ENCODE measurements around the gene SAMHD1. TPM values are rescaled to one million over a fixed set of nuclear protein-coding genes. Genes with fewer than 3 reads are reported as not detected.
"Not testable (repeated sequence)": the region's sequence is repeated elsewhere in the genome, so short reads cannot be mapped to it uniquely, and the experiment has no call there.

Gene SAMHD1
- total and polyA plus RNA-seq, 10 donors = 52.3 to 238 (median 195) TPM

DNA sequence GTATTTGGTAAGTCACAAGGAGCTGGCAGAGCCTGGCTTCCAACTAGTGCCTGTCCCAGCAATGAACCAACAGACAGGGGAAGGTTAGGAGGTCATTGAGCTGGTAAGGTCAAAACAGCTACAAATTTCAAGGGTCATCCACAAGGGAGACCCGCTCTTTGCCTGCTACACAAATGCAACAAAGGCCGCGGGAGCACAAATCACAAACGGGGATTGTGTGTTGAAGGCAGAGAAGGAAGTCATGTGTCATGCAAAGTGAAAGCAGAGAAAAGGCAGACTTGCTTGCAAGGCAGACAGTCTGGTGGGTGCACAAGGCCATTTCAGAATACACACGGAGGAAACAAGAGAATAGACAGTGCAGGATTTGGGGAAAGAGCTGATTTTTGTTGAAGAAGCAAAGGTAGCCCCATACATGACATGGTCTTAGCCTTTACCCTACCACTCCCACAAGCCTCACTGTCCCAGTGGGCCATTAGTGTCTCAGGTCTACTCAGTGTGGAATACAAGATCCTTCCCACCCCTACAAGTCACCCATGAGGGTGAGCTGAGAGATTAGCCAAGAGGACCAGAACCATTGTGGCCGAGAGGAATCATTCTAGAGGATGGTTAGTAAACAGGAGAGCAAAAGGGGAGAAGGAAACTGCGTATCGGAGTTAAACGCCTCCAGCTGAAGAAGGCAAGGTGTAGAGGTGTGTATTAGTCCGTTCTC lies 18.1 kb upstream of the SAMHD1 start:
- Histone ChIP-seq H3K4me3 (no peak overlapping the region), H3K9me3 (no peaks in the 10 kb centered on the region), H3K27me3 (replicated peaks in 1 of 7) (no peaks in the 10 kb centered on the region), H3K36me3 (no peaks in the 10 kb centered on the region), H3K27ac (peak overlapping the region in 7 of 8 donors; percentile 21 to 74 (median 64)), H3K4me1 (peaks cover 0 to 44% (median 17%) of the 10 kb centered on the region in 6 donors)
- DNase-seq = no peak
- WGBS, 5 donors = 64 to 72% (median 66%) methylated on average over 10 of the region's 10 CpGs
- intact Hi-C loops (cut with DNase I; ENCODE audit: low total_unique reads) = no loop called here
- peak in 1 of 3 donors; percentile 21 for TF ChIP-seq POLR2AphosphoS5 (IDR thresholded peaks at IDR 0.05)
- TF ChIP-seq, protein P1, sequence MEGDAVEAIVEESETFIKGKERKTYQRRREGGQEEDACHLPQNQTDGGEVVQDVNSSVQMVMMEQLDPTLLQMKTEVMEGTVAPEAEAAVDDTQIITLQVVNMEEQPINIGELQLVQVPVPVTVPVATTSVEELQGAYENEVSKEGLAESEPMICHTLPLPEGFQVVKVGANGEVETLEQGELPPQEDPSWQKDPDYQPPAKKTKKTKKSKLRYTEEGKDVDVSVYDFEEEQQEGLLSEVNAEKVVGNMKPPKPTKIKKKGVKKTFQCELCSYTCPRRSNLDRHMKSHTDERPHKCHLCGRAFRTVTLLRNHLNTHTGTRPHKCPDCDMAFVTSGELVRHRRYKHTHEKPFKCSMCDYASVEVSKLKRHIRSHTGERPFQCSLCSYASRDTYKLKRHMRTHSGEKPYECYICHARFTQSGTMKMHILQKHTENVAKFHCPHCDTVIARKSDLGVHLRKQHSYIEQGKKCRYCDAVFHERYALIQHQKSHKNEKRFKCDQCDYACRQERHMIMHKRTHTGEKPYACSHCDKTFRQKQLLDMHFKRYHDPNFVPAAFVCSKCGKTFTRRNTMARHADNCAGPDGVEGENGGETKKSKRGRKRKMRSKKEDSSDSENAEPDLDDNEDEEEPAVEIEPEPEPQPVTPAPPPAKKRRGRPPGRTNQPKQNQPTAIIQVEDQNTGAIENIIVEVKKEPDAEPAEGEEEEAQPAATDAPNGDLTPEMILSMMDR (IDR thresholded peaks at IDR 0.05 in 8 of 11, conservative IDR thresholded peaks at IDR 0.05 in 3 of 11) = no peak

DNA sequence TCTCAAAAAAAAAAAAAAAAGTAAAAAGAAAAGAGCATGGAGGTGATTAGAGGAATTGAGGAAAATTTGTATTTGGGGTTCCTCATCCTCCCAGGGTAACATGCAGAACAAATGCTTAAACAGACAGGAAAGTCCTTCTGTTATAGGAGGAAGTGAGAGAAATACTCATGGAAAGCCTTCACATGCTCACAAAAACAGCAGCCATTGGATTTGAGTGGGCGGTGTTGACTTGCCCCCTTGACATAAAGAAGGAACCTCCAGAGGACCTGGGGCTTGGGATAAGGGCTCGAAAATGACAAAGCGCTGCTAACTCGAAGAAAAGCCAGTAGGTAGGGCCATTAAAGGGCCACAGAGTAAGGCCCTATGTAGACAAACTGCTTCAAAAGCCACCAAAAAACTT lies 17.5 kb upstream of the SAMHD1 start:
- H3K9me3 ChIP-seq = no peaks in the 10 kb centered on the region
- peak overlapping the region in 7 of 8 donors; percentile 21 to 74 (median 64) for H3K27ac ChIP-seq
- no peaks in the 10 kb centered on the region for H3K36me3 ChIP-seq
- intact Hi-C loops (cut with DNase I; ENCODE audit: low total_unique reads) = no loop called here
- DNase-seq = no peak
- 86 to 96% (median 90%) methylated on average over 4 of the region's 4 CpGs for WGBS, 5 donors
- peaks cover 0 to 38% (median 13%) of the 10 kb centered on the region in 6 donors for H3K4me1 ChIP-seq
- H3K27me3 ChIP-seq (replicated peaks in 1 of 7) = no peaks in the 10 kb centered on the region
- H3K4me3 ChIP-seq = no peak overlapping the region
- TF ChIP-seq, protein P1 (IDR thresholded peaks at IDR 0.05 in 8 of 11, conservative IDR thresholded peaks at IDR 0.05 in 3 of 11) = no peak
- no peak for TF ChIP-seq POLR2A (IDR thresholded peaks at IDR 0.05)
- TF ChIP-seq POLR2AphosphoS5 (IDR thresholded peaks at IDR 0.05) = no peak

DNA sequence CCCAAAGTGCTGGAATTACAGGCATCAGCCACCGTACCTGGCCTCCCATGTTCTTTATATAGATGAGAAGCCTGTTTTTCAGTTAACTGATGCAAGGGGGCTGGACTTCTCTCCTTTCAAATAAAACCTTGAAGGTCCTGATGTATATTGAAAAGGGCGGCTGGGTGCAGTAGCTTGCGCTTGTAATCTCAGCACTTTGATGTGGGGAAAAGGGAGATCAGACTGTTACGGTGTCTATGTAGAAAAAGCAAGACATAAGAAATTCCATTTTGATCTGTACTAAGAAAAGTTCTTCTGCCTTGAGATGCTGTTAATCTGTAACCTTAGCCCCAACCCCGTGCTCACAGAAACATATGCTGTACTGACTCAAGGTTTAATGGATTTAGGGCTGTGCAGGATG lies 16.1 kb upstream of the SAMHD1 start:
- TF ChIP-seq POLR2AphosphoS5 (IDR thresholded peaks at IDR 0.05) = no peak
- TF ChIP-seq POLR2A (IDR thresholded peaks at IDR 0.05) = no peak
- TF ChIP-seq, protein P1 (IDR thresholded peaks at IDR 0.05 in 8 of 11, conservative IDR thresholded peaks at IDR 0.05 in 3 of 11) = no peak
- H3K9me3 ChIP-seq = peaks cover 0 to 7% (median 4%) of the 10 kb centered on the region in 8 donors
- WGBS, 5 donors = 71 to 91% (median 80%) methylated on average over 5 of the region's 5 CpGs
- H3K4me1 ChIP-seq = peaks cover 0 to 33% (median 11%) of the 10 kb centered on the region in 6 donors
- H3K27ac ChIP-seq = peak overlapping the region in 2 of 8 donors; percentile 39 to 64
- H3K36me3 ChIP-seq = no peaks in the 10 kb centered on the region
- no peak for DNase-seq
- intact Hi-C loops (cut with DNase I; ENCODE audit: low total_unique reads) = no loop called here
- no peaks in the 10 kb centered on the region for H3K27me3 ChIP-seq (replicated peaks in 1 of 7)
- no peak overlapping the region for H3K4me3 ChIP-seq

DNA sequence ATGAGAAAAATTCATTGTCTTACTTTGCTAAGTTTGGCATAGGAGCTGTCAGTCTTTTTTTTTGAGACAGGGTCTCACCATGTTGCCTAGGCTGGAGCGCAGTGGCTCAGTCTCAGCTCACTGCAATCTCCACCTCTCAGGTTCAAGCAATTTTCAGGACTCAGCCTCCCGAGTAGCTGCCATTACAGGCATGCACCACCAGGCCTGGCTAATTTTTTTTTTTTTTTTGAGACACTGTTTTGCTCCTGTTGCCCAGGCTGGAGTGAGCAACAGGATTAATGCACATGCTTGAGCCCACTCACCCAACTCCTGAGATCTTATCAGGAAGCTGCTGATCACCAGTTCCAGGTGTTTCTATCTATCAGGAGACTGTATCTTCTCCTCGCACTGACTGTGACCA lies 15.5 kb upstream of the SAMHD1 start:
- H3K36me3 ChIP-seq; DNase-seq; H3K27ac ChIP-seq; intact Hi-C loops (cut with DNase I; ENCODE audit: low total_unique reads); H3K4me3 ChIP-seq; H3K27me3 ChIP-seq (replicated peaks in 1 of 7): not testable (repeated sequence)
- Histone ChIP-seq H3K9me3 (peaks cover 0 to 13% (median 10%) of the 10 kb centered on the region in 8 donors), H3K4me1 (peaks cover 0 to 33% (median 11%) of the 10 kb centered on the region in 6 donors)
- WGBS, 5 donors = 87 to 97% (median 92%) methylated on average over 3 of the region's 3 CpGs

DNA sequence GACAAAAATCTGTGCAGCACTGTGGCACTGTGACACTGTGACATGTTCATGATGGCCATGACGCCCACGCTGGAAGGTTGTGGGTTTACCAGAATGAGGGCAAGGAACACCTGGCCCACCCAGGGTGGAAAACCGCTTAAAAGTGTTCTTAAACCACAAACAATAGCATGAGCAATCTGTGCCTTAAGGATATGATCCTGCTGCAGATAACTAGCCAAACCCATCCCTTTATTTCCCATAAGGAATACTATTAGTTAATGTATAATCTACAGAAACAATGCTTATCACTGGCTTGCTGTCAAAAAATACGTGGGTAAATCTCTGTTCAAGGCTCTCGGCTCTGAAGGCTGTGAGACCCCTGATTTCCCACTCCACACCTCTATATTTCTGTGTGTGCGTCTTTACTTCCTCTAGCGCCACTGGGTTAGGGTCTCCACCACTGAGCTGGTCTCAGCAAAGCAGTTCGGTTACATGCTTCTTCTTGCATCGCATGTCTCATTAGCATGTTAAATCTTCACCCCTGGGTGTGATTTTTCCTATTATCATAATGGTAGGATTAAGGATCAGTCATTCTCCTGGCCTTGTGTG lies 10.9 kb upstream of the SAMHD1 start:
- H3K36me3 ChIP-seq; intact Hi-C loops (cut with DNase I; ENCODE audit: low total_unique reads); H3K27ac ChIP-seq; H3K27me3 ChIP-seq (replicated peaks in 1 of 7); H3K4me3 ChIP-seq; DNase-seq: not testable (repeated sequence)
- H3K4me1 ChIP-seq = peaks cover 0 to 23% (median 7%) of the 10 kb centered on the region in 6 donors
- 82 to 93% (median 89%) methylated on average over 9 of the region's 9 CpGs for WGBS, 5 donors
- H3K9me3 ChIP-seq = peaks cover 0 to 16% (median 10%) of the 10 kb centered on the region in 8 donors

Data from spleen (tissue), 11 donors.